Left ventricle myocardium inferior (tissue), 1 donor: Measurements from ENCODE around the gene TPPP3. TPM values are rescaled to one million over a fixed set of nuclear protein-coding genes. Genes with fewer than 3 reads are reported as not detected.
"Not testable (repeated sequence)": the region's sequence is repeated elsewhere in the genome, so short reads cannot be mapped to it uniquely, and the experiment has no call there.

Source experiments
- DNase-seq: peaks from one replicate; pipeline ENCODE4 v3.0.0-alpha.2; 2020
- H3K27ac ChIP-seq: fragments of 200-600 bp; replicated peaks from 2 replicates; pipeline ENCODE4 v1.8.0; 2021
- H3K27me3 ChIP-seq: fragments of 200-600 bp; 2 replicates; pipeline ENCODE4 v1.8.0; 2021; ENCODE audit warnings: low read depth
- H3K36me3 ChIP-seq: fragments of 200-600 bp; 2 replicates; pipeline ENCODE4 v1.8.0; 2021
- H3K4me1 ChIP-seq: fragments of 200-600 bp; 2 replicates; pipeline ENCODE4 v1.8.0; 2021
- H3K4me3 ChIP-seq: fragments of 200-600 bp; 2 replicates; pipeline ENCODE4 v1.8.0; 2021; ENCODE audit warnings: mild to moderate bottlenecking, moderate library complexity
- H3K9me3 ChIP-seq: fragments of 200-600 bp; replicated peaks from 2 replicates; pipeline ENCODE4 v1.8.0; 2021
- CTCF ChIP-seq: fragments of 200-600 bp; IDR thresholded peaks from 2 replicates; pipeline ENCODE4 v1.8.0; 2021; ENCODE audit warnings: antibody characterized with exemption, mild to moderate bottlenecking, borderline replicate concordance
- intact Hi-C: fragments of 100-400 bp; cut with micrococcal nuclease; formaldehyde crosslinking; loops from one replicate; pipeline ENCODE4 v1.11.0; 2022
- total RNA-seq: library from RNA; stranded (reverse); fragmentation: NEBNext Ultra II Directional; extraction: Animal tissue kit (Norgen Biotek cat#: 25700); gene quantifications from one replicate; pipeline ENCODE4 v1.2.1, GENCODE V29; 2021
- donor health status: DM: no; HTN: yes; CAD: no; lungs with severe emphysema.

TPPP3 gene
- total RNA-seq, 1 donor from 2014 or later = 15.5 TPM

GRCh38 chr16:67419931-67420330 lies 26.6 kb upstream of the TPPP3 start:
- Histone ChIP-seq H3K27ac (no peak overlapping the region), H3K4me3 (no peak overlapping the region), H3K27me3 (peaks cover 19% of the 10 kb centered on the region), H3K36me3 (no peaks in the 10 kb centered on the region), H3K4me1 (peaks cover 29% of the 10 kb centered on the region), H3K9me3 (no peaks in the 10 kb centered on the region)
- intact Hi-C loops = no loop called here
- DNase-seq = no peak
- no peak for TF ChIP-seq CTCF

GRCh38 chr16:67419502-67419901 lies 26.2 kb upstream of the TPPP3 start:
- intact Hi-C loops = no loop called here
- Histone ChIP-seq H3K4me3 (no peak overlapping the region), H3K4me1 (peaks cover 34% of the 10 kb centered on the region), H3K9me3 (no peaks in the 10 kb centered on the region), H3K27ac (no peak overlapping the region), H3K27me3 (peaks cover 15% of the 10 kb centered on the region), H3K36me3 (no peaks in the 10 kb centered on the region)
- no peak for TF ChIP-seq CTCF
- no peak for DNase-seq

GRCh38 chr16:67417333-67418061 lies 24.2 kb upstream of the TPPP3 start:
- no peak for DNase-seq
- H3K27me3 ChIP-seq = no peaks in the 10 kb centered on the region
- no peaks in the 10 kb centered on the region for H3K36me3 ChIP-seq
- H3K4me3 ChIP-seq = no peak overlapping the region
- no peak overlapping the region for H3K27ac ChIP-seq
- intact Hi-C loops = no loop called here
- TF ChIP-seq CTCF = no peak
- peaks cover 36% of the 10 kb centered on the region for H3K4me1 ChIP-seq
- H3K9me3 ChIP-seq = no peaks in the 10 kb centered on the region

- Histone ChIP-seq H3K4me3 (peak within 1 kb of the TSS; percentile 91), H3K27me3 (no peaks in the 10 kb centered on the region), H3K9me3 (no peaks in the 10 kb centered on the region), H3K27ac (peak within 1 kb of the TSS; percentile 84), H3K36me3 (no peaks in the 10 kb centered on the region), H3K4me1 (peaks cover 36% of the 10 kb centered on the region)
- peak; percentile 76 for DNase-seq
- intact Hi-C loops = no loop called here
- TF ChIP-seq CTCF = peak; percentile 69
Observed at GRCh38 chr16:67415872-67416793, 22.8 kb upstream of the TPPP3 start, which contains the start of gene ZDHHC1. TSS of gene ZDHHC1 (minus strand) at chr16:67416477. CDS start at chr16:67407775, 8,702 bp downstream.

- intact Hi-C loops, H3K9me3 ChIP-seq, DNase-seq, H3K36me3 ChIP-seq, H3K27me3 ChIP-seq: not testable (repeated sequence)
- Histone ChIP-seq H3K4me3 (peak overlapping the region; percentile 91), H3K4me1 (peaks cover 36% of the 10 kb centered on the region), H3K27ac (peak overlapping the region; percentile 84)
Observed at GRCh38 chr16:67415421-67415820, 22.1 kb upstream of the TPPP3 start.
